Vagina (tissue), 2 donors: ENCODE results near the gene SNAI1.

Experiments used
- POLR2A ChIP-seq, 2 donors: fragments of 450-650 bp; IDR thresholded peaks; one replicate each; pipeline ENCODE4 v1.6.1; 2017; ENCODE audit warnings: antibody characterized with exemption in 2 of 2, mild to moderate bottlenecking in 2 of 2, moderate library complexity in 2 of 2
- POLR2AphosphoS5 ChIP-seq, 2 donors: sonication (generic); formaldehyde crosslinking; IDR thresholded peaks; one replicate each; pipeline ENCODE4 v1.9.0; 2017; ENCODE audit warnings: antibody characterized with exemption in 2 of 2, mild to moderate bottlenecking in 2 of 2, low read depth in 1 of 2; ENCODE audit not compliant: insufficient read depth in 1 of 2
- TF ChIP-seq, protein P1 (sequence below), 3 experiments: fragments of 450-650 bp in 2 of 3; fragments of 200-600 bp in 1 of 3; sonication (generic) in 1 of 3; IDR thresholded peaks; one replicate each; pipeline ENCODE4 v1.5.1; 2017 to 2019; ENCODE audit warnings: antibody characterized with exemption in 3 of 3, mild to moderate bottlenecking in 2 of 3, moderate library complexity in 2 of 3

DNA sequence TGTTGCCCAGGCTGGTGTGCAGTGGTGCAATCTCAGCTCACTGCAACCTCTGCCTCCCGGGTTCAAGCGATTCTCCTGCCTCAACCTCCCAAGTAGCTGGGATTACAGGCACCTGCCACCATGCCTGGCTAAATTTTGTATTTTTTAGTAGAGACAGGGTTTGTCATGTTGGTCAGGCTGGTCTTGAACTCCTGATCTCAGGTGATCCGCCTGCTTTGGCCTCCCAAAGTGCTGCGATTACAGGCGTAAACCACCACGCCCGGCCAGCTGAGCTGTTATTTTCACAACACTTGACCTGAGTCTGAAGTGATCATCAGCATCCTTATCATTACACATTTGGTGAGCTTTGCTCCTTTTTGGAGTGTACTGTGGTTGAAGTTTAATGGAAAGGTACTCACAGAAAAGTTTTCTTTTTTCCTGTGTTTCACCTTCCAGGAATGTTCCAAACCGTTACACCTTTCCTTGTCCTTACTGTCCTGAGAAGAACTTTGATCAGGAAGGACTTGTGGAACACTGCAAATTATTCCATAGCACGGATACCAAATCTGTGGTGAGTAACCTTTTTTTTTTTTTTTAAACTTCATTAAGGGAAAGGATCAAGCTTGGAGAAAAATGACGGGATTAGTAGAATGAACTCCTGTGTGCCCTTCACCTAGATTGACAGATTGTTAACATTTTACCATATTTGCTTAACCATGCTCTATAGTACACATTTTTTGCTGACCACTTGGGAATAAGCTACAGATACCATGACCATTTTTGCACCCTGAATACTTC lies 36.9 kb upstream of the SNAI1 start:
- TF ChIP-seq POLR2A (IDR thresholded peaks at IDR 0.05) (no peak), POLR2AphosphoS5 (IDR thresholded peaks at IDR 0.05; ENCODE audit: insufficient read depth in 1 of 2, low read depth in 1 of 2) (no peak)
- TF ChIP-seq, protein P1, sequence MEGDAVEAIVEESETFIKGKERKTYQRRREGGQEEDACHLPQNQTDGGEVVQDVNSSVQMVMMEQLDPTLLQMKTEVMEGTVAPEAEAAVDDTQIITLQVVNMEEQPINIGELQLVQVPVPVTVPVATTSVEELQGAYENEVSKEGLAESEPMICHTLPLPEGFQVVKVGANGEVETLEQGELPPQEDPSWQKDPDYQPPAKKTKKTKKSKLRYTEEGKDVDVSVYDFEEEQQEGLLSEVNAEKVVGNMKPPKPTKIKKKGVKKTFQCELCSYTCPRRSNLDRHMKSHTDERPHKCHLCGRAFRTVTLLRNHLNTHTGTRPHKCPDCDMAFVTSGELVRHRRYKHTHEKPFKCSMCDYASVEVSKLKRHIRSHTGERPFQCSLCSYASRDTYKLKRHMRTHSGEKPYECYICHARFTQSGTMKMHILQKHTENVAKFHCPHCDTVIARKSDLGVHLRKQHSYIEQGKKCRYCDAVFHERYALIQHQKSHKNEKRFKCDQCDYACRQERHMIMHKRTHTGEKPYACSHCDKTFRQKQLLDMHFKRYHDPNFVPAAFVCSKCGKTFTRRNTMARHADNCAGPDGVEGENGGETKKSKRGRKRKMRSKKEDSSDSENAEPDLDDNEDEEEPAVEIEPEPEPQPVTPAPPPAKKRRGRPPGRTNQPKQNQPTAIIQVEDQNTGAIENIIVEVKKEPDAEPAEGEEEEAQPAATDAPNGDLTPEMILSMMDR (IDR thresholded peaks at IDR 0.05): no peak
